HG03103 (cell line): Measurements from ENCODE around the gene PHF2.

Source experiments
- ATAC-seq: cut with Tn5 transposase; IDR thresholded peaks from one replicate; pipeline ENCODE4 v1.9.1; 2021; ENCODE audit warnings: low read depth; ENCODE audit not compliant: unreplicated experiment

The PHF2 gene

DNA sequence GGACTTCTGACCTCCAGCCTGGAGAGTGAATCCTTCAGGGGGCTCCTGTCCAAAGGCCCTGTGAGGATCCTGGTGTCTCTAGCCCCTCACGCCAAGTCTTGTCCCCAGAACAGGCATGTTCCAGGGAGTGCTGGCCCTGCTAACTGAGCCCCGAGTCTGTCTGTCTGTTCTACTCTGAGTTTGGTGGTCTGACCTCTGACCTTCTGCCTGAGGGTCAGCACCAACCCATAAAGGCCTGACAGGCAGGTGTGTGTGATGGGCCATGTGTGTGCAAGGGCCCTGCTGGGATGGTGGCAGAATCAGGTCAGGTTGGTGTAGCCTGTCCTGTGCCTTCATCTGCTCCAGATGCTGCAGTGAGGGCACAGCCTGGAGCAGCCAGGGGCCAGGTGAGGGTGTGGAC lies 46.3 kb downstream of the PHF2 start:
- ATAC-seq = no peak

DNA sequence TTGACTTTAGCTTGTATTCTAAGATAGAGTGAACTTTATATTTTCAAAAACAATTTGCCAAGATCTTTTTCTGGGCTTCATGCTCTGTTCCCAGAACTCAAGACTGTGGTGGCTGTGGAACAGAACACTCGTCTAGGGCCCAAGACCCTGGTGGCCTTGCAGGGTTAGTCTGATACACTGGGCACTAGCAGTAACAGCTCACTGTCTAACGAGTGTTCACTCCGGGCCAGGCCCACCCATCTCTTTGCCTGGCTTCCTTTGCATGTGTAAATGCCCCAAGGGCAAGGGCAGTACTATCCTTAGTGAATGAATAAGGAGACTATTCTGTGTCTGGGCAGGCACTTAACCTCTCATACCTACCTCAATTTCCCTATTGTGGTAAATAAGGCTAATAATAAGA lies 47.4 kb downstream of the PHF2 start:
- no peak for ATAC-seq

DNA sequence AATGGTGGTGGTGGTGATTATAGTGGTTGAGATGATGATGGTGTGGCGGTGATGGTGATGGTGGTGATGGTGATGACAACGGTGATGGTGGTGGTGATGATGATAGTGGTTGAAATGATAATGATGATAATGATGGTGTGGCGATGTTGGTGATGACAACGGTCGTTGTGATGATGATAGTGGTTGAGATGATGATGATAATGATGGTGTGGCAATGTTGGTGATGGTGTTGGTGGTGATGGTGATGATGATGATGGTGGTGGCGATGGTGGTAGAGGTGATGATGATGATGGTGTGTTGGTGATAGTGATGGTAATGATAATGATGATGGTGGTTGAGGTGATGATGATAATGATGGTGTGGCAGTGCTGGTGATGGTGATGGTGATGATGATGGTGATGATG lies 48.0 kb downstream of the PHF2 start:
- no peak for ATAC-seq

DNA sequence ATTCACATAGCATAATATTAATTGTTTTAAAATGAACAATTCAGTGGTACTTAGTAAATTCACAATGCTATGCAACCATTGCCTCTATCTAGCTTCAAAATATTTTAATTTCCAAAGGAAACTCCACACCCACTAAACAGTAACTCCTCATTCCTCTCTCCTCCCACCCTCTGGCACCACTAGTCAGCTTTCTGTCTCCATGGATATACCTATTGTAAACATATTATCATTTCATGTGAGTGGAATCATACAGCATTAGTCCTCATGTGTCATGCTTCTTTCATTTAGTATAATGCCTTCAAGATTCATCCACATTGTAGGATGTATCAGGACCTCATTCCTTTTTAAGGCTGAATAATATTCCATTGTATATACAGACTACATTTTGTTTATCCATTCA lies 48.6 kb downstream of the PHF2 start:
- no peak for ATAC-seq

DNA sequence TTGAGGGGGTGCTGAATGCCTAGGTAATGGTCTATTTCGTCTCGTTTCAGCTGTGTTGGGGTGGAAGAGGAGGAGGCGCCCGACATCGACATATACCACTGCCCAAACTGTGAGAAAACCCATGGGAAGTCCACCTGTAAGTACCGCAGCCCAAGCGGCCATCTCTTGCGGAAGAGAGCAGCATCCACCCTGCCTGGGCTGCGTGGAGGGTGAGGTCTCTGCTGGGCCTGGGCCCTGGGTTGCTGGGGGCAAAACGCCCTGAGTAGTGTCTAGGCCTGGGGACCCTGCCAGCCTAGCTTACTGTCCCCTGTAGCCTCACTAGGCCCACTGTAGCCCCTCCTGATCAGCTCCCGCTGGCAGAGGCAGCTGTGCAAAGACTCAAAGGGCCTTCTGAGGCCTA lies 53.5 kb downstream of the PHF2 start:
- no peak for ATAC-seq

DNA sequence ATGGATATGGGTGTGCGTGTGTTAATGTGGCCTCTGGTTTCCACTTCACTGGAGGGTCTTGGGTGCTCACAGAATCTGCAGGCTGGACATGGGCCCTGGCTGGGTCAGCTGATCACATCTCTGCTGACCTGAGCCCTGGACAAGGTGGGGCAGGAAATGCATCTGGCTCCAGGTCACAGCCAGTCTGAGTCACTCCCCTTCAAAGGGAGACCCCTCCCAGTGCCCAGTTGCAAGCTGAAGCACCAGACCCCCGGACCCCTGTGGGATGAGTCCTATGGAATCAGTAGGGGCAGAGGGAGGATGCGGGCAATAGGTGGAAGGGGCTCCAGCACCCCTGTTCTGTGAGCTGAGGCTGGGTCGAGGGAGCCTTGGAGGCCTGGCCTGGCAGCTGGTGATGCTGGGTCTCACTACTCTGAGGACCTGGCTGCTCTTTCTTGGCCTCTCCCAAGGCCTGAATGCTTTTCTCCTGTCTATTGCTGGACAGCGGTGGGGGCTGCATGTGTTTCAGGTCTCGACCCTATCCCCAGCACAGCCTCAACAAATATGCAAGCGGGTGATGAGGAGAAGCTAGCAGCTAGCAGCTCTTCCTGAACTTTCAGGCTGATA lies 54.5 kb downstream of the PHF2 start:
- ATAC-seq = no peak

DNA sequence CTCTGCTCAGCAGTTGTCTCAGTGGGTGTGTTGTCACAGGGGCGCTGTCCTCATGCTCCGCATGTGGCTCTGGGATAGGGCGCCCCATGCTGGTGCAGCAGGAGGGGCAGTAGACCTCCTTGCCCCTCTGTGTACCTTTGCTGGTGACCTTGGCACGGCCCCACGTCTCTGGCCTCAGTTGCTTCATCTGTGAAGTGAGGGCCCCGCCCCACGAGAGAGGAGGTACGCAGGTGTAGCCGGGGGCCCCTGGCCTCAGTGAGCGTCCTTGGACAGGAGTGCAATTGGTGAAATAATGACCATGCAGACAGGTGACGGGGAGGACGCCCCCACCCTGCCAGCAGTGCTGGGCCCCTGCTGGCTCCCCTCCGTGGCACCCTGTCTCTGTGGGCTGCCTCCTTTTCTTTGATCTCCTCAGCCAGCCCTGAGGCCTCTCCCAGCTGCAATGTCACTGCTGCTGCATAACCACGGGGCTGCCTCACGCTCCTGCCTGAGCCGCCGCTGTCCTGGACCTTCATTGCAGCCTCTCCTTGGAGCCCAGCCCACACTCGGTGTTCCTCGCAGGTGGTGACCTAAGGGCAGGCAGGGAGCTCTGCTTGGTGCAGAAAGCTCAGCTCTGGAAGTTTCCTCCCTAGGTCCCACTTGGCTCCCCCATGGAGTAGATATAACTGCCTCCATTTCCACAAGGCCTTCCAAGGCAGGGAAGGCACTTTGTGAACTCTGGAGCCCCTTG lies 57.3 kb downstream of the PHF2 start:
- no peak for ATAC-seq

DNA sequence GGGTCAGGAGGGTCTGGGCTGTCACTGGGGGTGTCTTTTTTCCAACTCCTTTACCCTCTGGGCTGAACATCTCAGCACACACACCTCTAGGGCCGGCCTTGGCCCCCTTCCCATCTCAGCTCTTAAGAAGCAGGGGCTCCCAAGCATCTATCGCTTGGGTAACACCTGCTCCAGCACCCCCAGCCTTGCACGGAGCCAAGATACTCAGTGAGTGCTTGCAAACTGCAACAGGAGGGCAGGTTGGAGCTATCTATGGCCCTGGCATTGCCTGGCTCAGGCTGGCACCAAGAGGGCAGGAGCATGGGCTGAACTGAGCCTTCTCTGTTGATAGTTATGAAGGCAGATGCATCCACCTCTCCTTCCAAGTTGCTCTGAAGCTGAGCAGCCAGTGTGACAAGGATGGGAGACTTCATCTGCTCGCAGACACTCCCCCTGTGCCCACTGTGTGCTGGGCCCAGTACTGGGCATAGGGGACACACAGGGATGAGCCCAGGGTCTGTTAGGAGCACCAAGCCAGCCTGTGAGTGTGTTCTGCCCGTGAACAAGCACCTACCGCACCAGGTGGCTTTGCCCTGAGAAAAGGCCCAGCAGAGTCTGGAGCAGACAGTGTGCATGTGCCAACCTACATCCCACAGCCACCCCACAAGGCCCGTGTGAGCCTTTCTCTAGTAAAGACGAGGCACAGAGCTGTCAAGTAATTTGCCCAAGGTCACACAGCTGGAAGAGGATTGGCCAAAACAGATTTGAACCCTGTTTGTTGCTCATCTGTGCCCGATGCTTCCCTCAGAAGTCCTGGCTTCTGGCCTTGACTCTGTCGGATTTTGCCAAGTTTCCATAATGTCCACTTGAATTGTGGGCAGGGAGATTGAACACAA lies 58.2 kb downstream of the PHF2 start:
- no peak for ATAC-seq

DNA sequence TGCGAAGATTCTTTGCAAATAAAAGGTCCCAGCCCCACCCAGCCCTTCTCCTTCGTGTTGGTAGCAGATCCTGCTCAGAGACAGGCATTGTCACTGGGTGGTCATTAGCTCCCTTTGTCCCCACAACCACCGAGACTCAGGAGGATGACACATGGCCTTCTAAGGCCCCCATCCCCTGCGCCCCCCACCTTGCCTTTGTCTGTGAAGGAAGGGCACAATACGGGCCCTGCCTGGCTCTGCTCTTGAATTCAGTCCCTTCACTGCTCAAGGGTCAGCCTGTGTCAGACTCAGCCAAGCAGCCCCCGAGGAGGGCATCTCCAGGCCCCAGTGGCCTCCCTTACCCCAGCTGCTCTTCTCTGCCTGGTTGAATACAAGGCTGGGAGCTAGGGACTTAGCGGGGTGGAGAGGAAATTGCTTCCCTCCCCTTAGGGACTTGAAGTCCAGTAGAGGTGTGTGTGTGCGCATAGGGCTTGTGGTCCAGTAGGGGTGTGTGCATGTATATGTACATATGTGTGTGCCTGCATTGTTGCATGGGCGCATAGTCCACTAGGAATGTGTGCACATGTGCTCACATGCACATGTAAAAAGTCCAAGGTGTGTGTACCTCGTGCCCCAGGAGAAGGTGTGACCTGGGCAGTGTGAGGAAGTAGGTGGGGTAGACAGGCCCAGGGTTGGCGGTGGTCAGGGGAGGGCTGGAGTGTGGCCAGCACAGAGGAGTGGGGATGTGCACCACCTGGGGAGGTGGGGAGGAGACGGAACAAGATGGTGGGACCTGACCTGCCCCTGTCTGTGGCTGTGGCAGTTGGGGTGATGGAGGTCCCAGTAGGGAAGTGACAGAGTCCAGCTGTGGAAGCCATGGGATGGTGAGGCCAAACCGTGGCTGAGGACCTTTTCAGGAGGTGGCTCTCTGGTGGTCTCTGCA lies 59.1 kb downstream of the PHF2 start:
- no peak for ATAC-seq

DNA sequence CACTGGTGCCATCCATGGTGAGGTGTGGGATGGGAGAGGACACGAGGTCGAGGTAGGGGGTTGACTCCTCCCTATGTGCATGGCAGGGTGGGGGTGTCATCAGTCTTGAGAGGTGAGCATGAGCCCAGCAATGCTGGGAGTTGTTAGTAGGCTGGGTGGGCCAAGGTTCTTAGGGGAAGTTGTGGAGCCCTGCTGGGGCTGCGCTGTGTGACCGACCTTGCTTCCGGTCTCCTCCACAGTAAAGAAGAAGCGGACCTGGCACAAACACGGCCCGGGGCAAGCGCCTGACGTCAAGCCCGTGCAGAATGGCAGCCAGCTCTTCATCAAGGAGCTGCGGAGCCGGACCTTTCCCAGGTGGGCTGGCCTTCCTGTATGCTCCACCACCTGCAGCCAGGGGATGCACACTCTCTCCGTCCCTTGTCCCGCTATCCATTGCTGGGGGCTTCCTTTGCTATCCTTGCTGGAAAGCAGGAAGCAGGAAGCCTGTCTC lies 59.8 kb downstream of the PHF2 start:
- ATAC-seq = no peak

DNA sequence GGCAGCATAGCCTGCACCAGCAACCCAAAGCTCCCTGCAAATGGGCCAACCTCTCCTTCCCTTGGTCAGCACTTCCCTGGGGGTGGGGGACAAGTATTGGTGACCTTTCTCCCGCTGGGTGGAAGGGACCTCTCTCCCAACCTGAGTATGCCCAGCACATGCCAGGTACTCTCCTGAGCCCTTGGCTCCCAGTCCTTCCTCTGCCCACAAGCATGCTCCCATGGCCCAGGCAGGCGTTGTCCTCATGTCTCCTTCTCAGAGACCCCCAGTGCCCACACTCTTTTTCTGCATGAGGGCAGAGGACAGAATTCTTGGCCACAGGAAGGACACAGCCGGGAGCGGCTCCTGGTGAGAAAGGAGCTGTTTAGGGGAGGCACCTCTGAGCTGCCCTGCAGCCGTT lies 60.3 kb downstream of the PHF2 start:
- no peak for ATAC-seq

DNA sequence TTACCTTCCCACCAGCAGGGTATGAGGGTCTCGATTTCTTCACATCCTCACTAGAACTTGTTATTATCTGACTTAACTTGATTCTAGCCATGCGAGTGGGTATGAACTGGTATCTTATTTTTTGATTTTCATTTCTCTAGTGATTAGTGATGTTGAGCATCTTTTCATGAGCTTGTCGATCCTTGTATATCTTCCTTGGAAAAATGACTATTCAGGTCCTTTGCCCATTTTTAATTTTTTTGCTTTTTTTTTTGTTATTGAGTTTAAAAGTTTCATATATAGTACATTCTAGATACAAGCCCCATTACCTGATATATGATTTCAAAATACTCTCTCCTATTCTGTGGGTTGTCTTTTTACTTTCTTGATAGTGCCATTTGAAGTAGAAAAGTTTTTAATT lies 61.5 kb downstream of the PHF2 start:
- ATAC-seq = no peak

DNA sequence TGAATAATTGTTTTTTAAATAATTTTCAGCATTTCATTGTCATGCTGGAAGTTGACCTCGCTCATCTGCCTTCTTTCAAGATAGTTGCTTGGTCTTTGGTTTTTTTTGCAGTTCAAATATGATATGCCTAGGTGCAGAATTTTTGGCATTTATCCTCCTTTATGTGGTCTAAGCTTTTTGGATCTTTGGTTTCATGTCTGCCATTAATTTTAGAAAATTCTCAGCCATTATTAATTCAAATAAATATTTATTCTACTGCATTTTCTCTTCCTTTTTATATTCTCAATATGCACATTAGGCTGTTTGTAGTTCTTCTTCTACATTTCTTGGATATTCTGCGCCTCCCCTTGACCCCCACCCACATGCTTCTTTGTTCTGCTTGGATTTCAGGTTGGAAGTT lies 63.6 kb downstream of the PHF2 start:
- no peak for ATAC-seq

DNA sequence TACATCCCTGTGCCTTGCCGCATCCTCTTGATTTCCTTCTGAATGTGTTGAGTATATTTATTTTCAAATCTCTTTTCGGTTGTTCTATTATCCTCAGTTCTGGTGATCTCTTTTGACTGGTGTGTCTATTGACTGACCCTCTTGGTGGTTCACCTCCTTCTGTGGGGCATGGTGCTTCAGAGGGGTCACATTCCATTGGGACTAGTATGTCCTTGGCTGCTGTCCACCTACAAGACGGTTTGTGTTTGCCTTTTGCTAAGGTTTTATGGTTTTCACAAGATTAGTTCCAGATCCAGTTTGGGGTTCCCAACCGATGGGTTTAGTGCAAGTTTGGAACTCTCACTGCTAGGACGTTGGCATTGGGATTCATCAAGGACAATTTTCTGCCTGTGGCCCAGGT lies 66.6 kb downstream of the PHF2 start:
- ATAC-seq = no peak

DNA sequence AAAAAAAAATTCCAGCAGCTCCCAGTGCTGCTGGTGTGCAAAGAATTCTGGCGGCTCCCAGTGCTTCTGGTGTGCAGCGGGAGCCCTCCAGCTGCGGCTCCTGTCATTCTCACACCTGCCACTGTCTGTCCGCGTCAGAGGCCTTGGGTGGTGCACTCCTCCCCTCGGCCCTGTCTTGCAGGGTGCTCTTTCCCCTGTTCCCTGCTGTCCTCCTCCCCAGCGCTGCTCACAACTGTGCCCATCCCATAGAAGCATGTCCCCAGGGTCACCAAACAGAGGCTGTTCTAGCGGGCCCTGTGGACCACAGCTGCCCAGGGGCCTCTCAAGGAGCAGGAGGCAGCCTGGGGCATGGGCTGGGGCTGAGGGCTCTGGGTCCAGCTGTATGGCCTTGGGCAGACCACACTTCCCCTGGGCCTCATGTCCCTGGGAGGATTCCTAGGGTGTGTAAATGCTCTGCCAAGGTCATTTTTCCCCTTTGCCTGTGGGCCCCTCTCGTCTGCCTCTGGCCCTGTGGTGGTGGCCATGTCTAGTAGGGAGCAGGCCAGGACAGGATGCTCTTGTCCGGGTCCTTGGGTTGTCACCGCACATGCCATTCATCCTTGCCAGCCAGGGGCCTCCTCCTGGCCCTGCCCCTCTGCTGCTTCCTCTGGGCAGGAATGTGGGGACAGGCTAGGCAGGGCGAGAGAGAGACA lies 68.2 kb downstream of the PHF2 start:
- no peak for ATAC-seq

DNA sequence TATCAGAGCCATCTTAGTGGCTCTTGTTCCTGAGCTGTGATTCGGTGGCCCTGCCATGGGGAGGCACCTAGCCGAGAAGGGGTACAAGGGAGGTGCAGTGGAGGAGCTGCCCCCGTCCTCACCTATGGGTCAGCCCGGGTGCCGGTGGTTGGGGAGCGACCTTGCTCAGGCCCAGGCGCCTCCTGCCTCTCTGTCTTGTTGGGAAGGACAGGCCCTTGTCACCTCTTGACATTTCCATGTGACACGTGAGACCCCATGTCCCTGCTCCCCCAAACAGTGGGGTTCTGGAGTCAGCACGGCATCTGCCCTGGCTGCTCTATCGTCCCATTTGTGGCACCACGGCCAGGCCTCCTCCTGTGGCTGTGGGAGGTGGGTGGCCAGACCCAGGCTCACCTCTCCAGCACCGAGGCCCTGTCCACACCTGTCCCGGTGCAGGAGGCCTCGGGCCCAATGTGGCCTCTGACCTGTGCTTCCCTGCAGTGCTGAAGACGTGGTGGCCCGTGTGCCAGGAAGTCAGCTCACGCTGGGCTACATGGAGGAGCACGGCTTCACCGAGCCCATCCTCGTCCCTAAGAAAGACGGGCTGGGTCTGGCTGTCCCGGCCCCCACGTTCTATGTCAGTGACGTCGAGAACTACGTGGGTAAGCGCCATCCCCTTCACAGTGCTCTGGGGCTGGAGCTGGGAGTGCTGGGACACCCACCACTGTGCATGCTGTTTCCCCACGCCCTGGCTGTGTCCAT lies 68.9 kb downstream of the PHF2 start:
- no peak for ATAC-seq

DNA sequence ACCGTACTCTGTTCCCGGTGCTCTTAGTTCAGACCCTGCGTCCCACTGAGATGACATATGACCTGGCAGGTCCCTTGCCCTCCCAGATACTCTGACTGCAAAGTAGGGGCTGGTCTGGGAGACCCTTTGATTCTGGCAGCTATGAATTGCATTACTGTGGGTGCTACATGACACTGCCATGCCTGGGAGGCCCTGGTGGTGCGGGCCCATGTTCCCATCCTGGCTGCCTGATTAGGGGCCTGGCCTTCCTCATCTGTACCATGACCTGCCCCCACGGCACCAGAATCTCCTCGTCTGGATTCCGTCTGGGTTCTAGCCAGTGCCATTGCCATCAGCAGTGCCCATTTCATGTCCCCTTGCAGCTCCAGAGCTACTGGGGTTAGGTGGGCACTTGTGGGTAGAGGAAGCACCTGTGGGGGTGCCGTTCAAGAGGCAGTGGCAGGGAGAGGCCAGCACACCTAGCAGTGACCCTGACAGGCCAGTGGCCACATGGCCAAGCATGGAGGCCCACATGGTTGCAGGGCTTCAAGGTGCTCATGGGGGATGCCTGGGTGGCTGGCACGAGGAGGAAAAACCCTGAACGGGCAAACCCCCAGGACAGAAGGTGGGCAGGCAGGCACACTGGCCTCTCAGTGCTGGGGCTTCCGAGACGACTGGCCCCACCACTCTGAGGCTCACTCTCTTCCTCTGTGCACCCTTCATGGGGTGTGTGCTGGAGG lies 69.7 kb downstream of the PHF2 start:
- no peak for ATAC-seq

DNA sequence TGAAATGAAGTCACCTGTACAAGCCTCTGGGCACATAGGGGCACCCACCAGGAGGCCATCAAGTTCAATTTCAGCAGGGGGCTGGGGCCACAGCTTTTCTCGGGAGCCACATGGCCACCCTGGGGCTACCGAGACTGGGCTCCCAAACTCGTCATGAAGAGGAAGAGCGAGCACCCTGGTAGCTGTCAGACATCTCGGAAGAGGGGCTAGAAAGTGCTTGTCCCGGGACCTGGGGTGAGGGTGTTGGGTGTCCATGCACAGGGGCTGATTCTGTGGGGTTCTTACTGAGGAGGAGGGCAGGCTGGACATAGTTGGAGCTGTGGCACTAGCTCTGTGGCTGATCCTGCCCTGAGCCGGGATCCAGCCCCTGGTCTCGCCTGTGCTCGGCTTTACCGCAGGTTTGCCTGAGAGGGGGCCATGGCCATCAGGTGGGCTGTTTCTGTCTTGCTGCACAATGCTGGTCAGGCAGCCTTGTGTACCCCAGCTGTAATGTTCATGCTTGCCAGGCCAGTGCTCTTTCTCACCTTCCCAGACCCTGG lies 70.3 kb downstream of the PHF2 start:
- ATAC-seq = no peak
